ENCODE data around the gene ABCC9.

Gene ABCC9

DNA sequence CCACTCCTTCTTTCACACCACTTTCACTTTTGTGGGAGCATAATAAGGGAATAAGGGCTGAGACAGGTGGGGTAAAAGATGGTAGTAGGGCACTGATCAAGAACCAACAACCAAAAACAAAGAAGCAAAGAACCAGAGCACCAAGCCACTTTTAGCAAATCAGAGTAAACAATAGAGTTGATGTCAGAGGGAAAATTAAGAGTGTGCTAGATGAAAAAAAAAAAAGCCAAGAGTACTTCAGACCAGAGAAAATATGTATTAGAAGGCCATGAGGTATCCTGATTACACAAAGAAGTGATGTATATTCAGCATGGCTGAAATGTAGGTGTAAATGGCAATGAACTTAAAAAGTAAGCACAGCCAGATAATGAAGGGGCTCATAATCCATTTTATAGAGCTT lies 75.4 kb downstream of the ABCC9 start:
- DNase-seq = no peak

DNA sequence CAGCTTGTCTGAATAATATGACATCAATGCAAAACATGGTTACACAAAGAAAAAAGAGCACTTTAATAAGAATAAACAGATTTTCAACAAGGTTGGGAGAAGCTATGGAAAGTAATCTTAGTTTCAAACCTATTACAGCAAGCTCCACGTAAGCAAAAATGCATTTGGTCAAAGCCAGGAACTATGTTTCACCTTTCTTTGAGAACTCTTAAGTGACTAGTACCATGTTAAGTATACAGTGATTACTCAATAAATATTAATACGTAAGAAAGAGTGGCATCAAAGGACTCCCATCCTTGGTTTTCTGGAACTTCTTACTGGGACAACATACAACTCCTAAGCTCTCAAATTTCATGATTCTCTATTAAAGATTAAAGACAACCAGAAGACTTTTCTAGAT lies 80.7 kb downstream of the ABCC9 start:
- no peak for DNase-seq

GRCh38 chr12:21860128-21860527 lies 81.1 kb downstream of the ABCC9 start:
- no peak for DNase-seq

- no peak for DNase-seq
Observed at GRCh38 chr12:21852251-21852650, 89.0 kb downstream of the ABCC9 start.

- DNase-seq = no peak
Observed at GRCh38 chr12:21851151-21851550, 90.1 kb downstream of the ABCC9 start.

DNA sequence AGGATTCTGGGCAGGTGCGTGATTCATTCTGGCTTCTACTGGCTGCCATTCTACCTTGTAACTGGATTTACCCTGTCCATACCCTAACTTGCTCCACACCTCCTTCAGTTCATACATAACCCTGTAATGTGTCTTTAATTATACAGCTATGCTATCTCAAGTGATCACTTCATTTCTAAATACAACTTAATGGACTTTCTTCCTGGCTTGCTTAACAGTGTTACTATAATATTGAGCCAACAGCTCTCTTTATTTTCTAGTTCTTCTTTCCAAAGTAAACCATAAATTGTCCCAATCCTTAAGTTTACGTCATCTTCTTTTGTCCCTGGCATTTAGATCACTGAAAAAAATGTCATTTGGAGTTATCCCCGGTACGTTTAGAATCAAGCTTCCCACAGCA lies 90.8 kb downstream of the ABCC9 start:
- DNase-seq = no peak

- no peak for DNase-seq
Observed at GRCh38 chr12:21849878-21850277, 91.3 kb downstream of the ABCC9 start.

DNA sequence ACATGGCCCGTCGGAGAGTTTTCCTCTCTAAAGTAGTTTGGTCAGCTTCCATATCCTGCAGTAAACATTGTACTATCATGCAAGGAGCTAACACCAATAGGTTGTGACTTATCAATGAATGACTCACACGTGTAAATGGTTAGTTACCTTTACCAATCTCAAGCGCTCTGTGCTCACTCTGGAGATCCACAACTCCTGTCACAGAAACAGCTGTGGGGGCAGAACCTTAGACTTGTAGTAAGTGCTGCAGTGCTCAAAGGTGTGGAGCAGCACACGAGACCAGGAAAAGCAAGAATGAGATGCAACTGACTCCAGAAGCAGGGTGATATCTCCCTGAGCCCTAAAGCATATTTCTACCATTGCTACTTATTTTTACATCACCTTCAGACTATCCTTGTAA lies 93.0 kb downstream of the ABCC9 start:
- DNase-seq = no peak

GRCh38 chr12:21843795-21844194 lies 97.4 kb downstream of the ABCC9 start:
- DNase-seq = no peak

DNA sequence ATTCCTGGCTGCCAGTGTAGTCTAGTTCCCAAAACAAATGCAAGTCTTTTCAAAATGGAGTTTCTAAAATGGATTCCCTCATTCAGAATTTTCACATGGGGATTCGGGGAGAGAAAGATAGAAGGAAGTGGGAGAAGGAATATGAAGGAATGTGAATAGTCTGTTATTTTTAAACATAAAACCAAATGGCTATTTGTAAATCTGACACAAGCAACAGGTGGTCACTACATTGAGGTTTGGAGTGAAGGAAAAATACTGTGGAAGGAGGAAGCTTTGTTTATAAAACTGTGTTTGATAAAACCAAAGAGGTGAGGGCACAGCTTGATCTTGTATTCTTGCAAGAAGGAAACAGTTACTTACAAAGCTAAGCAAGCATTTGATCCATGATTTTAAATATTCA lies 101.5 kb downstream of the ABCC9 start:
- no peak for DNase-seq

DNA sequence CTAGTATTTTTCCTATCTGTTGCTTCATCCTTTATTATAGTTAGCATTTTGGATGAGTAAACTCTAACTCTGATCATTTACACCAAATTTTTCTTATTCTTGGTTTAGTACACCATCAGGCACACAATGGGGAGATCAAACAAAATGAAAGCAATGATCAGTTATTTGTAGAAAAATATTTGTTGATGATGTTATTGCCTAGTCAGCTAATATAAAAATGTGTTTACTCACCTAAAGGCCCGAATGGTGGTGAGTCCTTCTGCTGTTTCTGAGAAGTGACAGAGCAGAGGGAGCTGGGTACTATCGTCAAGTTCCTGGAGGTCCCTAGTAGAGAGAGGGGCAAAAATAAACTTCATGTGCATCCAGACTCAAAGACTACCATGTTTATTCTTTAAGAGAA lies 103.4 kb downstream of the ABCC9 start:
- DNase-seq = no peak

GRCh38 chr12:21831791-21832344 lies 109.4 kb downstream of the ABCC9 start:
- DNase-seq = no peak

DNA sequence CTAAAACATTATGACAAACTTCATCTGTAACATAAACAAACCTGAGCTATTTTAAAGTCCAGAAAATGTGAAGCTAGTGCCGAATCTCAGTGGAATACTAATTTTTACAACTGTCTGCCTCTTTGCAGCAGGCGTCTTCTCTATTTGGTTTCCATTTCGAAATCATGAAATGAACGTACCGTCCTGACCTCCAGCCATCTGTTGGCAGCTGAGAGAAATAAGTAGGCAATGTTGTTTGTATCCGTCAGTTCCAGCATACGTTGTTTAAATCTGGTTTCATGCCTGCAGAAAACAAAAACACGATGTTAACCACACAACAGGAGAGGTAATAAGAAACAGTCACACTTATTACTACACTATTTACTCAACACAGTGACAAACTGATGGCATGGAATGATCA lies 112.4 kb downstream of the ABCC9 start:
- DNase-seq = no peak

DNA sequence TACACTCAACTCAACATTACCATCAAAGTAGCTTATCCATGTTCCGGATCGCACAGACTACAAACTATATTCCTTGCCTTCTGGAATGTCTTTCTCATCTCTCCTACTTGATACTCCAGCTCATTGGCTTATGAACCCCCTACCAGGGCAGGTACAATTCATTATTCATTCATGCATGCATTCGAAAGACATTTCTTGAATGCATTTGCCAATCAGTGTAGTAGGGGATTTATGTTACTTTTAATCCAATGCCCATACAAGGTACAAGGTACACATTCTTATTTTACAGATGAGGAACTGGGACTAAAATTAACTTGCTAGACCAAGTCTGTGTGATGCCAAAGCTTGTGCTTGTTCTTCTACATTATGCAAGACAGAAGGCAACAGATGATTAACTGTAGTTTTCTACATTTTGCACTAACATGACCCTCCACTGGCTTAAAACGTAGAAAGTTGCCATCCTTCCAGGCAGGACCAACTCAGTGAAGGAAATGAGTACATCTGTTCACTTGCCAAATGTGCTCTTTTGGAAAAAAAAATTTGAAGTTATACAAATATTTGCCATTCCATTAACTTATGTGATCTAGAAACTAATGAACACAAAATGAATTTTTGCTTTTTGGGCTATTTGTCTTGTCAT lies 113.0 kb downstream of the ABCC9 start:
- DNase-seq = no peak

DNA sequence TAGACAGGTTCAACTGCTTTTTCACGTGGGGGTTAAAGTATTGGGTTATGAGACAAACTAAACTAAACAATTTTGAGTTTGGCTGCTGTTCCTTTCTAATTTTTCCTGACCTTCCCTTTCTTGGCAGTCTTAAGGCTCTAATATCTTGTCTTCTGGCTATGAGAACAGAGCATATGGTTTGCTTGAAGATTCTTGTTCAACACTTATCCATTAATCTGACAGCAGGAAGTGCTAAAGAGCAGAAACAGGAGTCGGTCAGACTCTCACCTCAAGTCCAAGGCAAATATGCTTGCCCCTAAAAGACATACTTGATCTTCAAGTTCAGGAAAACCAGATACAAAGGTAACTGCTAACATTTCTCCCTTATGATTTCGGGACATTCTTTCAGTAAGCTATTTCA lies 114.1 kb downstream of the ABCC9 start:
- DNase-seq = no peak

GRCh38 chr12:21826618-21826910 lies 114.7 kb downstream of the ABCC9 start:
- no peak for DNase-seq

- no peak for DNase-seq
Observed at GRCh38 chr12:21825886-21826617, 115.2 kb downstream of the ABCC9 start.

DNA sequence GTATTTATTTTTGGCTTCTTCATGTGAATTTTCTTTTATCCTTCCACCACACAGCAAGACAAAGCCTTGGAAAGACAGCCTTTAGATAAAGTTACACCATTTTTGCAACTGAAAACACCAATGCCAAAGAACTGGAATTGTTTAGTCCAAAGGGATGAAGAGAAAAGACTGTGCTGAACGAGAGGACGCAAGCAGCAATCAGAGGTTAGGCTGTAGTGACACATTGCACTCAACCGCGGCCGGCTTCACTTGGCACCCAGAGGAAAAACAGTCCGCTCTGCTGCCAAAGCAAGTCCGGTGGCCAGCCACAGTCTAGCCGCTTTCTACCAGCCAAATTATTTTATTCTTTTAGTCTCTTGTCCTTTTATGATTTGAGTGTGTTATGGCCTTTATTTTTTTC lies 117.6 kb downstream of the ABCC9 start:
- peak in 1 of 2 donors; percentile 1 for DNase-seq

DNA sequence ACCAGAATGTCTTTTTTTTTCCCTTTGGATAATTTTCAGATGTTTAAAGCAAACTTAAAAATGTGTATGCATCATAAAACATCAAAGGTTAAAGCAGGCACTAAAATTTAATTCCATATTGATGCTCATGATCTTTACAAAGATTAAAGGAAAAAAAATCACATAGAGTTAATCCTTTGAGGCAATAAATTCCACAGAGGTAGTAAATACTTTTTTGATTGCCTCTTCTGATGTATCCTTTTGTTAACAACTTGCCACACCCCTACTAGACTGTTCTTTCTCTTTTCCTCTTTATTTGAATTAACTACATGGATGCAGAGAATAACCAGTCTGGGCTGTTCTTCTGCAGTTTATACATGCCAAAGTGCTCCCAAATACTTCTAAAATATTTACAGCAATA lies 121.5 kb downstream of the ABCC9 start:
- no peak for DNase-seq

DNA sequence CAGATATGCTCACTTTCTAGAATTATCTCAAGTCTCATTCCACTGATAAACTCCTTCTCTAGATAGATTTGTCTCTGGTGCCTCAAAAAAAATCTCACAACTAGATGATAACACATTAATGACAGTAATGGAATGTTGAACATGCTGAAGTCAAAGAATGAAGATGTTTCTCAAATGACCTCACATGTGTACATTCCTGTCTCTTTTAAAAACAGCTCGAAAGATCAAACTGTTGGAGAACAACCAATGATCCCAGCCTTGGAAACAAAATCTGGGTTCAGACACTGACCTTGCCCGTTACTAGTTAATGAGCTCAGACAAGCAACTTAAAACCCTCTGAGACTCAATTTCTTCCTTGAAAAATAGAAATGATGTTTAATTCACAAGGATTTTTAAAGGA lies 122.0 kb downstream of the ABCC9 start:
- no peak for DNase-seq

- DNase-seq = no peak
Observed at GRCh38 chr12:21818627-21819026, 122.6 kb downstream of the ABCC9 start.

DNA sequence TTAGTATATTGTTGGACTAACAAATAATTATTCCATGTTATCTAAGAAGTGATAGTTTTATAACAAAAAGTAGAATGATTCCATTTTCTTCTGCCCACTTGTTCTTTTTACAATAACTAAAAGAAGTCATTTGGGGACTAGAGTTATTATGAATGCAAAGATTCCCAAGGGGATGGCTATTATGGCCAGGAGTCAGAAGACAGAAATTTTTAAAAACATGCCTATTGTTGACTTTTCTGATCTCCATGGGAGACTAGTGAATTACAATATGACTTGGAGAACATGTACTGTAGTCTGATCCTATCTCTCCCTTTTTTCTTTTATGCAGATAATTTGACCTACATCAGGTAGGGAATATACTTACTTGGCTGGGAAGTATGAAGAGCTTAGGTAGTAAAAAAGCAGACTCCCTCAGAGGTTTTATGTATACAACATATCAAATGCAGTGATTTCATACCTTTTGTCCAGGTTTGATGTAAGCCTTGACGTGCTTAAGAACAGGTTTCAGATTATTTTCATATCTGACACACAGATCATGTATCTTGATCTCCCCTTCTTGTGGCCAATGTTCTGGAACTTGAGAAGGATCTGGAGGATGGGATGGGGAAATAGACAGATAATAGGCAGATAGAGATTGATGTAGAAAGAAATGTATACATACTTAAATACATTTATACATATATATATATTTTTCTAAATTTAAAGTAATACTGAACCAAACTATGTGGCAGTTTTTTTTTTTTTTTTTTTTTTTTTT lies 125.7 kb downstream of the ABCC9 start:
- no peak for DNase-seq

DNA sequence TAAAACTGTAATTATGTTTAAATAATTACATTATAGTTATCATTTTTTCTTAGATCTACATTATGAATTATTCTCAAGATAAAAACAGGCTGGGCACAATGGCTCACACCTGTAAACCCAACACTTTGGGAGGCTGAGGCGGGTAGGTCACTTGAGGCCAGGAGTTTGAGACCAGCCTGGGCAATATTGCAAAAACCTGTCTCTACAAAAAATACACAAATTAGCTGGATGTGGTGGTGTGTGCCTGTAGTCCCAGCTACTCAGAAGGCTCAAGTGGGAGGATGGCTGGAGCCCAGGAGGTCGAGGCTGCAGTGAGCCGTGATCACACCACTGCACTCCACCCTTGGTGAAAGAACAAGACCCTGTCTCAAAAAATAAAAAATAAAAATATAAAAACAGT lies 126.4 kb downstream of the ABCC9 start:
- no peak for DNase-seq

DNA sequence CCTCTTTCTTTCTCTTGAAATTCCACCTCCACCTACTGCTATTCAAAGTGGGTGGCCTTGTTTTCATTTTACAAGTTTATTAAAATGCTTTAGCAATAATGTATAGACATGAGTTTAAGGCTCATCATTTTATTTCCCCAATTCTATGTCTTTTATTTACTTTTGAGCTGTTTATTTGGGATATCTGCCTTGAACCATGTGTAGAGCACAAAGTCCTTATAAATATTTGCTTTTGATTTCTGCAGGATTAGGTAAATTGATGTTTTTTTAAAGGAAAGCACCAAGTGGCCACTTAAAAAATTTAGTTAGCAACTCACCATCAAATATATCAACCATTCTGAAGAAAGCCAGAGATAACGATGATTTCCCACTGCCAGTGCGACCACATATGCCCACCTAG lies 126.9 kb downstream of the ABCC9 start:
- no peak for DNase-seq
